Activated T-cell treated with anti-CD3 and anti-CD28 coated beads, Interleukin-2, amount 50 U/mL, for 24 hours (primary cell): ENCODE measurements around the gene ATP5PD.
"Not testable (repeated sequence)": the region's sequence is repeated elsewhere in the genome, so short reads cannot be mapped to it uniquely, and the experiment has no call there.

Source experiments
- DNase-seq: peaks from one replicate; pipeline ENCODE4 v3.0.0-alpha.2; 2020
- H3K27ac Mint-ChIP-seq: 2 replicates; pipeline ENCODE4 v1.8.0; 2020; ENCODE audit warnings: mild to moderate bottlenecking, mixed read lengths
- H3K27me3 Mint-ChIP-seq: 2 replicates; pipeline ENCODE4 v1.8.0; 2020; ENCODE audit warnings: mixed read lengths
- H3K36me3 Mint-ChIP-seq: 2 replicates; pipeline ENCODE4 v1.8.0; 2020; ENCODE audit warnings: low read depth, mixed read lengths
- H3K4me1 Mint-ChIP-seq: 2 replicates; pipeline ENCODE4 v1.8.0; 2020; ENCODE audit warnings: low read depth, mixed read lengths
- H3K4me3 Mint-ChIP-seq: 2 replicates; pipeline ENCODE4 v1.8.0; 2020; ENCODE audit warnings: mild to moderate bottlenecking, moderate library complexity, mixed read lengths
- H3K9me3 Mint-ChIP-seq: 2 replicates; pipeline ENCODE4 v1.8.0; 2020; ENCODE audit warnings: mixed read lengths

ATP5PD gene

GRCh38 chr17:75082683-75083082, 35.9 kb upstream of the ATP5PD start:
- H3K27me3 Mint-ChIP-seq: no peaks in the 10 kb centered on the region
- no peak overlapping the region for H3K4me3 Mint-ChIP-seq
- no peak overlapping the region for H3K27ac Mint-ChIP-seq
- H3K36me3 Mint-ChIP-seq: no peaks in the 10 kb centered on the region
- H3K9me3 Mint-ChIP-seq: no peaks in the 10 kb centered on the region
- DNase-seq: no peak
- H3K4me1 Mint-ChIP-seq: peaks cover 46% of the 10 kb centered on the region

DNA sequence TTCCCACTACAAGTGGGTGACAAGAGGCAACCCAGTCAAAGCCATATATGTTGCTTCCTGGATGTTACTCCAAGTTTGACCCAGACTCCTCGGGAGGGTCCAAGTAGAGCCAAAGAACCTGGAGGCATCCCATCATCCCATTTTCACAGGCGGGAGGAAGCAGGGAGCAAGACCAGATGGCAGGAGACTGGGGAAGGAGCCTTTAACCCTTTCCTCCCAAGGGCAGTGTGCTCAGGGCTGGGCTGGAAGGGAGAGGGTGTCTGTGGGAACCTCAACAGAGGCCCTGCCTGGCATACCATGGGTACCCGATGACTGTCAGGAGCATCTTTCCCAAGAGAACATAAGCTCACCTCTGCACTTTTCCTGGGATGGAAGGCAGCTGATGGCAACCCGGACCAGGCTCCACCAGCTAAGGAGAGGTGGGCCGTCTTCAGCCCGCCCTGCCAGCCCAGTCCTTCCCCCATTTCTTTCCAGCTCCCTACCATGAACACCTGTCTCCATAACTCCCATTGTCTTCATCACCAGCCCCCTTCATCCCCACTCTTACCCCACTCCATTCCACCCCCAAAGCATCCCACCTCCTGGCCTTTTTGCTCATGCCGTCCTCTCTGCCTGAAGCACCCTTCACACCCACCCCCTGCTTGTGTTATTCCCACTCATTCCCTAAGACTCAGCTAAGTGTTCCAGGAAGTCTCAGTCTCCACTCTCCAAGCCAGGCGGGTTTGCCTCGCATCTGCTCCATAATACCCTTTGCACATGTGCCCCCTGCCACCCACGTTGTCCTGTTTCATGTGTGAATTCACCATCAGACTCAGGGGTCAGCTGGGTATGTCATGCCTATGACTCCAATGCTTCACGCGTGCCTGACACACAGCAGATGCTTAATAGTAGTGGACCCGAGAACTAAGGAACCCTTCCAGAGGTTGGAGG, 35.1 kb upstream of the ATP5PD start:
- Mint-ChIP-seq H3K4me1 (peaks cover 44% of the 10 kb centered on the region), H3K27me3 (no peaks in the 10 kb centered on the region), H3K4me3 (no peak overlapping the region), H3K9me3 (no peaks in the 10 kb centered on the region), H3K27ac (no peak overlapping the region), H3K36me3 (no peaks in the 10 kb centered on the region)
- no peak for DNase-seq

DNA sequence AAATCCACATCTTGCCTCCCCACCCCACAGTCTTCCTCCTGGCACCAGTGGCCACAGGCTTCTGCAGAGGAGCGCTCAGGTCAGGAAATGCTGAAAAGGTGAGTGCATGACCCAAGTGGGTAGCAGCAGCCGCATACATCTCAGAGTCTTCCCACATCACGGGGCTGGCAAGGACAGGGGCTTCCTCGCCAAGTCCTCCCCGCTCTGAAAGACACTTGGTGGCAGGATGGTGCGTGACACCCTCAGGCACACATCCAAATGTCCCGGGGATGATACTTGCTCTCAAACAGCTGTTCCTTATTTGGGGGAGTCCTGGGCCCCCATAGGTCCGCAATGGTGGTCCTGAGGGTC, 32.2 kb upstream of the ATP5PD start:
- Mint-ChIP-seq H3K4me1 (peaks cover 35% of the 10 kb centered on the region), H3K4me3 (no peak overlapping the region), H3K27ac (no peak overlapping the region), H3K27me3 (no peaks in the 10 kb centered on the region), H3K9me3 (no peaks in the 10 kb centered on the region), H3K36me3 (no peaks in the 10 kb centered on the region)
- no peak for DNase-seq

DNA sequence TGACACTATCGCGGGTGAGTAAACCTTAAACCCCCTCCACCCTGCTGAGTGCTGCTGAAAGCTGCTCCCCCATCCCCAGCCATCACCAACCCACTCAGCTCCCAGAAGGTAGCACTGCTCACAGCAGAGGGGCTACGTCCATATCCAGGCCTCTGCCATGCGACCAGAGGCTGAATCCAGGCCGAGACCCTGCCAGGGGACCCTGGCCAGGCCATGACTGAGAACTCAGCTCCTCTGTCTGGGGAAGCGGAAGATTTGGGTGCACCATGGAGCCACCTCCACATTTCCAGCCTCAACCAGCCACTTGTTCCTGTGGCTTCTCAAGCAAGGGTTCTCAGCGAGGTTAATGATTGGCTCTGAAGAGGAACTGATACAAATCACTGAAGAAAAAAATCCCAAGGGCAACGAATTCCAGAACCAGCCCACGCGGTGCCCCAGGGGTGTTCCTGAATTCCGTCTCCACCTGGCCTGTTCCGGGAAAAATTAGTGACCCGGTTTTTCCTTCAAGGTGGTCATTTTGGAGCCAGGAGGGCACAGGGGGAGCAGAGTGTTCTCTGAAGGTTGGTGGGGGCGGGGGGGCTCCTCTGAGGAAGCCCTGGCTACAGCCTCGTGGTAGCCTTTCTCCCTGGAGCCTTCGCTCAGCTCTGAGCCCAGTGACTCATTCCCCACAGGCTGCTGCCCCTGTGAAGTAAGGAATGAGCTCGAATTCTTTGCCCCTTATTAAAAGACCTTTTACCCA, 31.7 kb upstream of the ATP5PD start:
- Mint-ChIP-seq H3K4me1 (peaks cover 31% of the 10 kb centered on the region), H3K36me3 (no peaks in the 10 kb centered on the region), H3K9me3 (no peaks in the 10 kb centered on the region), H3K4me3 (peak overlapping the region; percentile 63), H3K27me3 (no peaks in the 10 kb centered on the region), H3K27ac (peak overlapping the region; percentile 75)
- DNase-seq: no peak

- H3K27ac Mint-ChIP-seq: peak overlapping the region; percentile 75
Measured at GRCh38 chr17:75077496-75078283, 30.9 kb upstream of the ATP5PD start.

DNA sequence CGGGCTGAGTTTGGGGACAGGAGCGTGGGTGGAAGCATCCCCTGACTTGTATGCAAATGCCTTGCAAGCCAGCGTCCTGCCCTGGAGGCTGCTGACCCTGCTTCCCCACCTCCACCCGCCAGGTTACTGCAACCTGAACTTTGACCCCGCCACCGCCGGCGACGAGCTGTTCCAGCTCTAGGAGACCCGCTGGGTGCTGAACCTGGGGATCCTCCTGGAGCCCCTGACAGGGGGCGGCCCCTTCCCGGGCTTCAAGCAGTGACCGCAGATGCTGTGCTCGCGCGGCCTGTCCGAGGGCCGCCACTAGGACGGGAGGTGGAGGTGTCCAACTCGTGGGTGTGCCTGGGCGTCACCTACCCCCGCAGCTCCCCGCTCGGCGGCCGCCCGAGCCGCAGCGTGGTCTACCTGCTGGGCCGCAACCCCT, 30.3 kb upstream of the ATP5PD start:
- H3K4me1 Mint-ChIP-seq: peaks cover 29% of the 10 kb centered on the region
- H3K36me3 Mint-ChIP-seq: no peaks in the 10 kb centered on the region
- H3K27me3 Mint-ChIP-seq: no peaks in the 10 kb centered on the region
- no peak for DNase-seq
- peak overlapping the region; percentile 63 for H3K4me3 Mint-ChIP-seq
- H3K27ac Mint-ChIP-seq: peak overlapping the region; percentile 75
- H3K9me3 Mint-ChIP-seq: no peaks in the 10 kb centered on the region

More at GRCh38 chr17:75077496-75078283, 30.9 kb upstream of the ATP5PD start:
- Mint-ChIP-seq H3K36me3 (no peaks in the 10 kb centered on the region), H3K4me3 (peak overlapping the region; percentile 63), H3K27me3 (no peaks in the 10 kb centered on the region), H3K9me3 (no peaks in the 10 kb centered on the region), H3K4me1 (peaks cover 30% of the 10 kb centered on the region)
- peak; percentile 76 for DNase-seq

DNA sequence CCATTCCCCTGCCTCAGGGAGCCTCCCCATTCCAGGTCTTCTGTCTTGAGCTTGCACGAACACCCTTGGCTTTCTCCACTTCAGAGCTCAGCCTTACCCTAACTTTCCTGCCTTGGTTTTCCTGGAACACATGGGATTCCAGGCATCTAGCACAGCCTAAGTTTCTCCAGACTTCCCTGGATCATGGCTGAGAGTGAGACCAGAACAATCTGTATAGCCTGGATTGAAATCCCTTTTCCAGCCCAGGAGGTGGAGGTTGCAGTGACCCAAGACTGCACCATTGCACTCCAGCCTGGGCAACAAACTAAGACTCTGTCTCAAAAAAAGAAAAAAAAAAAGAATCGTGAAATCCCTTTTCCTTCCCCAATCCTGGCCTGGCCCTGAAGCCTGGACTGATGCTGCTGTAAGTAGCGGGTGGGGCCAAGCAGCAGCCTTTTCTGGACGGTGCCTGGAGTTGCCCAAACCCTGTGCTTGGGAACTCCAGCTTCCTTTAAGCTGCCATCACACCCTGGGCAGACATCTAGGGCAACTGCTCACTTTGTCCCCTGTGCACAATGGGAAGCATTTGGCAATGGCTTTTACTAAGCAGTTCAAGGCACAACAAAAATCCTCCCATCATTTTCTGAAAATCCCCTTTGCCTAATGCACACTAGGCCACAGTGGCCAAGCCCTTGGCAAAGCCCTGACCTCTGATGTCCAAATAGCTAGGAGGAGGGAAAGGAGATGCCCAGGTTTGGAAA, 29.0 kb upstream of the ATP5PD start:
- no peak for DNase-seq
- Mint-ChIP-seq H3K4me3 (no peak overlapping the region), H3K36me3 (no peaks in the 10 kb centered on the region), H3K27ac (no peak overlapping the region), H3K4me1 (peaks cover 29% of the 10 kb centered on the region), H3K9me3 (no peaks in the 10 kb centered on the region), H3K27me3 (no peaks in the 10 kb centered on the region)

GRCh38 chr17:75074532-75074931, 27.8 kb upstream of the ATP5PD start:
- Mint-ChIP-seq H3K27me3 (no peaks in the 10 kb centered on the region), H3K4me1 (peaks cover 24% of the 10 kb centered on the region), H3K27ac (no peak overlapping the region), H3K36me3 (no peaks in the 10 kb centered on the region), H3K4me3 (no peak overlapping the region), H3K9me3 (no peaks in the 10 kb centered on the region)
- no peak for DNase-seq

DNA sequence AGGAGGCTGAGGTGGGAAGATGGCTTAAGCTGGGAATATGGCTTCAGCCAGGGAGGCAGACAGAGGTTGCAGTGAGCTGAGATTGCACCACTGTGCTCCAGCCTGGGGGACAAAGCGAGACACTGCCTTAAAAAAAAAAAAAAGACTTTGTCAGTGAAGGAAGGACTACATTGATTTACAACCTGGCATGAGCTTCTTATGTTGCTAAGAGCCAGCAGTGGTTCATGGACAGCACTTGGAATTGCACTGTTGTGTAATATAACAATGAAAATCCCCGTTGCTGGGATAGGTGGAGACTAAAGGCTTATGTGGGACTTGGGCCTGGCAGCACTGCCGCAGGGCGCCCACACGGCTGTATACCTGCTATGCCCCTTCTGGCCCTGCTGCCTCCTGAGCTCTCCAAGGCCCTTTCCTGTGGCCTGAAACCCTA, 26.9 kb upstream of the ATP5PD start:
- no peak overlapping the region for H3K27ac Mint-ChIP-seq
- H3K36me3 Mint-ChIP-seq: no peaks in the 10 kb centered on the region
- peaks cover 18% of the 10 kb centered on the region for H3K4me1 Mint-ChIP-seq
- H3K27me3 Mint-ChIP-seq: no peaks in the 10 kb centered on the region
- DNase-seq: no peak
- no peaks in the 10 kb centered on the region for H3K9me3 Mint-ChIP-seq
- no peak overlapping the region for H3K4me3 Mint-ChIP-seq

DNA sequence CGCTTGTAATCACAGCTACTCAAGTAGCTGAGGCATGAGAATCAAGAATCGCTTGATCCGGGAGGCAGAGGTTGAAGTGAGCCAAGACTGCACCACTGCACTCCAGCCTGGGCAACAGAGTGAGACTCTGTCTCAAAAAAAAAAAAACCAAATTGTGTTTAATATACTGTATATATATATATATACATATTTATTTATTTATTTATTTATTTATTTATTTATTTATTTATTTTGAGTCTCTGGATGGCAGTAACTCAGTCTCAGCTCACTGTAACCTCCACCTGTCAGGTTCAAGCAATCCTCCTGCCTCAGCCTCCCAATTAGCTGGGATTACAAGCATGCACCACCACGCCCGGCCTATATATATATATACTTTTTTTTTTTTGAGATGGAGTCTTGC, 26.1 kb upstream of the ATP5PD start:
- H3K36me3 Mint-ChIP-seq, H3K9me3 Mint-ChIP-seq, H3K27me3 Mint-ChIP-seq, H3K27ac Mint-ChIP-seq, H3K4me3 Mint-ChIP-seq, DNase-seq: not testable (repeated sequence)
- H3K4me1 Mint-ChIP-seq: peaks cover 13% of the 10 kb centered on the region

DNA sequence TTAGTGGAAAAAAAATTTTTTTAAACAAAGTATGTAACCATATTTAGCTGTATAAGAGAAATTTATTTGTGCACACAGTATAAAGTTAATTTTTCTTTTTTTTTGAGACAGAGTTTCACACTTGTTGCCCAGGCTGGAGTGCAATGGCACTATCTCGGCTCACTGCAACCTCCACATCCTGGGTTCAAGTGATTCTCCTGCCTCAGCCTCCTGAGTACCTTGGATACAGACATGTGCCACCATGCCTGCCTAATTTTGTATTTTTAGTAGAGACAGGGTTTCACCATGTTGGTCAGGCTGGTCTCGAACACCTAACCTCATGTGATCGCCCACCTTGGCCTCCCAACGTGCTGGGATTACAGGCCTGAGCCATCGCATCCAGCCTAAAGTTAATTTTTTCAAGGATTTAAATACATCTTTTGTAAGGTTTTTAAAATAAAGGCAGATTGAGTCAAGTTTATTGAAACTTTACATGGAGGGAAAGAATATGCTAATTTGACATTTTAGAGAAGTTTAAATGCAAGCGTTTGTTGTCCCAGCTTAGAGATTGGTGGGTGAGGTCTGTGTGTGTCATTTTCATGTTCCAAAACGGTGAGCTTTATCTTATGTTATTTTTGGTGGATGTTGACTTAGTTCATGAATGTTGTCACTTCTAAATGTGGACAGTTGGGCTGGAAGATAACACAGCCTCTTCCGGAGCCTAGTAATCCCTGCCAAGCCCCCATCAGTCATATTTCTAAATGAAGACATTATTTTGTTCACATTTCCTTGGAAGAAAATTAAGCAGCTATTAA, 24.9 kb upstream of the ATP5PD start:
- not testable (repeated sequence) for H3K36me3 Mint-ChIP-seq, H3K27me3 Mint-ChIP-seq, H3K27ac Mint-ChIP-seq, H3K4me3 Mint-ChIP-seq, H3K9me3 Mint-ChIP-seq, DNase-seq
- peaks cover 12% of the 10 kb centered on the region for H3K4me1 Mint-ChIP-seq

GRCh38 chr17:75069783-75070182, 23.0 kb upstream of the ATP5PD start:
- Mint-ChIP-seq H3K9me3 (no peaks in the 10 kb centered on the region), H3K27me3 (no peaks in the 10 kb centered on the region), H3K36me3 (peaks cover 11% of the 10 kb centered on the region), H3K4me3 (no peak overlapping the region), H3K27ac (peak overlapping the region; percentile 55), H3K4me1 (peaks cover 31% of the 10 kb centered on the region)
- no peak for DNase-seq

- Mint-ChIP-seq H3K27me3 (no peaks in the 10 kb centered on the region), H3K36me3 (peaks cover 21% of the 10 kb centered on the region), H3K27ac (peak overlapping the region; percentile 71), H3K4me1 (peaks cover 36% of the 10 kb centered on the region), H3K9me3 (no peaks in the 10 kb centered on the region), H3K4me3 (no peak overlapping the region)
- DNase-seq: no peak
Measured at GRCh38 chr17:75068750-75069149, 22.0 kb upstream of the ATP5PD start.
